Spleen (tissue), 11 donors: ENCODE measurements around the gene SEC14L1. TPM values are rescaled to one million over a fixed set of nuclear protein-coding genes. Genes with fewer than 3 reads are reported as not detected.

Experiments used
- DNase-seq: peaks from one replicate; pipeline ENCODE4 v3.0.0-alpha.2; 2020
- H3K27ac ChIP-seq, 8 donors: fragments of 200-600 bp; sonication (generic) in 7 of 8; 1 replicate in 4 of 8; 2 replicates in 4 of 8; pipeline versions ENCODE4 v1.5.0 to v1.8.0; 2016 to 2021; ENCODE audit warnings: inconsistent platforms in 4 of 8, mild to moderate bottlenecking in 4 of 8, moderate library complexity in 1 of 8
- H3K27me3 ChIP-seq, 7 donors: fragments of 200-600 bp; sonication (generic) in 6 of 7; replicated peaks in 1 of 7; 1 replicate in 4 of 7; 2 replicates in 3 of 7; pipeline versions ENCODE4 v1.5.0 to v1.8.0; 2016 to 2021; ENCODE audit warnings: inconsistent platforms in 3 of 7, mild to moderate bottlenecking in 1 of 7
- H3K36me3 ChIP-seq, 6 donors: fragments of 200-600 bp; sonication (generic) in 5 of 6; 1 replicate in 4 of 6; 2 replicates in 2 of 6; pipeline versions ENCODE4 v1.5.0 to v1.8.0; 2016 to 2021; ENCODE audit warnings: inconsistent platforms in 2 of 6
- H3K4me1 ChIP-seq, 6 donors: fragments of 200-600 bp; sonication (generic) in 5 of 6; 1 replicate in 3 of 6; 2 replicates in 3 of 6; pipeline versions ENCODE4 v1.5.0 to v1.8.0; 2016 to 2021; ENCODE audit warnings: inconsistent platforms in 3 of 6
- H3K4me3 ChIP-seq, 8 donors: fragments of 200-600 bp; sonication (generic) in 7 of 8; 1 replicate in 4 of 8; 2 replicates in 4 of 8; pipeline versions ENCODE4 v1.5.0 to v1.8.0; 2016 to 2021; ENCODE audit warnings: inconsistent platforms in 4 of 8, mild to moderate bottlenecking in 4 of 8, moderate library complexity in 2 of 8
- H3K9me3 ChIP-seq, 8 donors: fragments of 200-600 bp; sonication (generic) in 7 of 8; 1 replicate in 4 of 8; 2 replicates in 4 of 8; pipeline versions ENCODE4 v1.5.0 to v1.8.0; 2016 to 2021; ENCODE audit warnings: inconsistent platforms in 4 of 8
- POLR2A ChIP-seq, 3 donors: fragments of 450-650 bp; IDR thresholded peaks; one replicate each; pipeline ENCODE4 v1.5.1; 2017; ENCODE audit warnings: antibody characterized with exemption in 3 of 3, mild to moderate bottlenecking in 1 of 3
- POLR2AphosphoS5 ChIP-seq, 3 donors: sonication (generic); formaldehyde crosslinking; IDR thresholded peaks; one replicate each; pipeline ENCODE4 v1.5.1; 2017; ENCODE audit warnings: antibody characterized with exemption in 3 of 3
- WGBS, 5 donors: extraction: QIAGEN DNeasy Blood & Tissue Kit in 3 of 5; methylation state at CpG; one replicate each; pipeline versions ENCODE4 v1.1.5 to v1.1.7; 2013 to 2018; 5-methylcytosine and 5-hydroxymethylcytosine counted together
- intact Hi-C: fragments of 100-400 bp; cut with DNase I; formaldehyde crosslinking; loops from one replicate; pipeline ENCODE4 v1.15.0; 2023; ENCODE audit warnings: low total_unique reads
- polyA plus RNA-seq, 3 donors: library from polyadenylated mRNA; stranded (reverse); fragments of 200-250 nt; gene quantifications; one replicate each; pipeline ENCODE4 v1.2.1, GENCODE V29; 2013
- total RNA-seq, 7 donors: library from RNA; depleted of rRNA in 3 of 7; stranded (reverse); fragments of >200 nt in 3 of 7; fragmentation: NEBNext Ultra II Directional in 4 of 7; extraction: Animal tissue kit (Norgen Biotek cat#: 25700) in 4 of 7; gene quantifications; one replicate each; pipeline versions ENCODE4 v1.1.0 to v1.2.1, GENCODE V29; 2016 to 2021
- TF ChIP-seq, protein P1 (sequence below), 11 experiments: fragments of 200-600 bp in 7 of 11; fragments of 450-650 bp in 4 of 11; sonication (generic) in 4 of 11; IDR thresholded peaks in 8 of 11; conservative IDR thresholded peaks in 3 of 11; 1 replicate in 7 of 11; 2 replicates in 4 of 11; pipeline versions ENCODE4 v1.4.0 to v1.8.0; 2016 to 2021; ENCODE audit warnings: antibody characterized with exemption in 11 of 11, inconsistent platforms in 4 of 11, mild to moderate bottlenecking in 1 of 11
- donor health status: healthy with polysubstance abuse.
- donor health status: DM: no; HTN: no; CAD: no; lungs with moderate emphysema.
- donor health status: DM: no; HTN: no; CAD: no.
- donor health status: Bipolar disorder and iron deficiency.
- donor health status: healthy.
- donor health status: DM: no; HTN: no; CAD: no.
- donor health status: DM: yes; HTN: yes; CAD: no.

The SEC14L1 gene
- total and polyA plus RNA-seq, 10 donors = 14.5 to 202 (median 169) TPM

DNA sequence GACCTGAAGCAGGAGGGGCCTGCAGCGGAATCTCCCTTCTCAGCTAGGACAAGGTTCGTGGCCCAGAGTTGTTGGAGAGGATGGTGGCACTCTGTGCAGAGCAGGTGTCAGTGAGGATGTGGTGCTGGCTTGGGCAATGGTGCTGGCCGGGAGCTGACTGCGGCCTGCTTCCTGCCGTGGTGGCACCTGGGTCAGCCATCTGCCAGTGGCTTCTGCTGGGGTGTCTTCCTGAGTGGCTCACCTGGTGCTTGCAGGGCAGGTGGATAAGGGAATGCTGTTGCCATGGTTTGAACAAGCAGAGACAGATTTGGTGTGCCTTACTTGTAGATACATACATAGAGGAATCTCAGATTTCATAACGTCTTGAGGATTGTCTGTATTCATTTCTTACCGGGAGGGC is 69.6 kb downstream of the SEC14L1 start:
- H3K36me3 ChIP-seq = peaks cover 7 to 100% (median 94%) of the 10 kb centered on the region in 6 donors
- TF ChIP-seq POLR2A (IDR thresholded peaks at IDR 0.05) (no peak), POLR2AphosphoS5 (IDR thresholded peaks at IDR 0.05) (peak; percentile 53 to 75 (median 72))
- TF ChIP-seq, protein P1, sequence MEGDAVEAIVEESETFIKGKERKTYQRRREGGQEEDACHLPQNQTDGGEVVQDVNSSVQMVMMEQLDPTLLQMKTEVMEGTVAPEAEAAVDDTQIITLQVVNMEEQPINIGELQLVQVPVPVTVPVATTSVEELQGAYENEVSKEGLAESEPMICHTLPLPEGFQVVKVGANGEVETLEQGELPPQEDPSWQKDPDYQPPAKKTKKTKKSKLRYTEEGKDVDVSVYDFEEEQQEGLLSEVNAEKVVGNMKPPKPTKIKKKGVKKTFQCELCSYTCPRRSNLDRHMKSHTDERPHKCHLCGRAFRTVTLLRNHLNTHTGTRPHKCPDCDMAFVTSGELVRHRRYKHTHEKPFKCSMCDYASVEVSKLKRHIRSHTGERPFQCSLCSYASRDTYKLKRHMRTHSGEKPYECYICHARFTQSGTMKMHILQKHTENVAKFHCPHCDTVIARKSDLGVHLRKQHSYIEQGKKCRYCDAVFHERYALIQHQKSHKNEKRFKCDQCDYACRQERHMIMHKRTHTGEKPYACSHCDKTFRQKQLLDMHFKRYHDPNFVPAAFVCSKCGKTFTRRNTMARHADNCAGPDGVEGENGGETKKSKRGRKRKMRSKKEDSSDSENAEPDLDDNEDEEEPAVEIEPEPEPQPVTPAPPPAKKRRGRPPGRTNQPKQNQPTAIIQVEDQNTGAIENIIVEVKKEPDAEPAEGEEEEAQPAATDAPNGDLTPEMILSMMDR (IDR thresholded peaks at IDR 0.05 in 8 of 11, conservative IDR thresholded peaks at IDR 0.05 in 3 of 11) = no peak
- intact Hi-C loops = no loop called here
- no peaks in the 10 kb centered on the region for H3K9me3 ChIP-seq
- peaks cover 17 to 99% (median 83%) of the 10 kb centered on the region in 6 donors for H3K4me1 ChIP-seq
- H3K27ac ChIP-seq = peak overlapping the region in 4 of 8 donors; percentile 70 to 80 (median 74)
- H3K27me3 ChIP-seq = no peaks in the 10 kb centered on the region
- 53 to 80% (median 67%) methylated on average over 4 to 7 of the region's 7 CpGs for WGBS, 5 donors
- peak; percentile 66 for DNase-seq
- H3K4me3 ChIP-seq = no peak overlapping the region

DNA sequence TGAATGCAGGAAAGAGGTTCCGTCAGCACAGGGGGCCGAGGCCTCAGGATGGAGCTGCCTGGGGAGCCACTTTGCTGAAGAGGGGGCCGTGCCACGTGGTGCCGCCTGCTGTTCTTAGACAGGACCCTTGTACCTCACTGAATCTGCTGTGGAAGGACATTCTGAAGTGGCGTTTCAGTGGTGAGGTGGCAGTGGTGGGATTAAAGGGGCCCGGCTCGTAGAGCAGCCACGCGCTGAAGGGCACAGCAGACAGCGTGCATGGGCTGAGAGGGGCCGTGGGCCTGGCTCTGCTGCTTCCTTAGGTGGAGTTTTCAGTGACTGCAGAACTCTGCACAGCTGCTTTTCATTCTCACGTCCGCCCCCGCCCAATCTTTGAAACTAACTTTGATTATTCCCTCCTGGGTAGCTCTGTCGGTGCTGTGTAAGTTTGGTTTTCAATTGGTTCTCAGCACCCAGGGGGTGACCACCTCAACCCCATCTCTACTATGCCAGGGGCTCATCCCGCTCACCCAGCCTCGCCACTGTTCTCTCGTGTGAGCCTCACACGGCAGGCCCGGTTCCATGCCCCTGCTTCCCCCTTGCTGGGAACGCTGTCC is 70.3 kb downstream of the SEC14L1 start:
- H3K36me3 ChIP-seq = peaks cover 7 to 95% (median 89%) of the 10 kb centered on the region in 6 donors
- H3K9me3 ChIP-seq = no peaks in the 10 kb centered on the region
- peak; percentile 52 for DNase-seq
- 82 to 92% (median 90%) methylated on average over 22 of the region's 22 CpGs for WGBS, 5 donors
- TF ChIP-seq POLR2AphosphoS5 (IDR thresholded peaks at IDR 0.05) (peak in 2 of 3 donors; percentile 21 to 44), POLR2A (IDR thresholded peaks at IDR 0.05) (no peak)
- intact Hi-C loops = no loop called here
- H3K27me3 ChIP-seq = no peaks in the 10 kb centered on the region
- H3K4me3 ChIP-seq = no peak overlapping the region
- peaks cover 17 to 99% (median 80%) of the 10 kb centered on the region in 6 donors for H3K4me1 ChIP-seq
- peak overlapping the region in 5 of 8 donors; percentile 67 to 80 (median 71) for H3K27ac ChIP-seq

GRCh38 chr17:77211681-77212080 is 70.9 kb downstream of the SEC14L1 start:
- no peaks in the 10 kb centered on the region for H3K27me3 ChIP-seq
- intact Hi-C loops = no loop called here
- H3K27ac ChIP-seq = peak overlapping the region; percentile 32 to 80 (median 70)
- peaks cover 17 to 98% (median 76%) of the 10 kb centered on the region in 6 donors for H3K4me1 ChIP-seq
- 85 to 95% (median 91%) methylated on average over 12 to 15 of the region's 15 CpGs for WGBS, 5 donors
- H3K36me3 ChIP-seq = peaks cover 7 to 95% (median 85%) of the 10 kb centered on the region in 6 donors
- no peak for DNase-seq
- no peak overlapping the region for H3K4me3 ChIP-seq
- peak in 1 of 3 donors; percentile 67 for TF ChIP-seq POLR2AphosphoS5 (IDR thresholded peaks at IDR 0.05)
- TF ChIP-seq, protein P1 (IDR thresholded peaks at IDR 0.05 in 8 of 11, conservative IDR thresholded peaks at IDR 0.05 in 3 of 11) = no peak
- no peaks in the 10 kb centered on the region for H3K9me3 ChIP-seq

DNA sequence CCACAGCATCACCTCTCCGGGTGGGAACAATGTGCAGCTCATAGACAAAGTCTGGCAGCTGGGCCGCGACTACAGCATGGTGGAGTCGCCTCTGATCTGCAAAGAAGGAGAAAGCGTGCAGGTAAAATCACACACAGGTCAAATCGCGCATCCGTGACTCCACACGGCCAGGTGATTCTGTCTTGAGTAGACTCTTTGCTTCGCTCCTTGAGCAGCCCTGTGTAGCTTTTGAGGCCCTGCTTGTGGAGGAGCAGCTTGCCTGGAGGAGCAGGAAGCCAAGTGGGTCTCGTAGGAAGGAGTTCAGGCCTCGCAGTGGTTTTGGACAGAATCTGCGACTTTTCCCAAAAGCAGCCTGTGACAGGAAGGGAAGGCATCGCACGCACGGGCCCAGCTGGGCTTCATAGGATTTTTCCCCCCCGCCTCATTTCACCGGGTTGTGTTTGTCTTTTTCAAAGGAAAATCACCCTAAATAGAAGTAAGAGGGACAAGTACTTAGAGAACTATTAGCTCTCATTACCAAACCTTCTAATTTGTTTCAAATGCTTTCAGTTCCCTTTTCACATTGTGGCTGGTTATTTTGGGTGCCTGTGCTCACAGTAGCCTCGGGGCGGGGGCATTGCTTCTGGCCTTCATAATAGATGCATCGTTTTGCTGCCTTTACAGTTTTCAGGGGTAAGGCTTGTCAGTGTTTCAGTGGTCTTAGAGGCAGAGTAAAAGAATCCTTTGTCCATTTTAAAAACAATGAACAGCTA is 71.5 kb downstream of the SEC14L1 start:
- Histone ChIP-seq H3K4me1 (peaks cover 17 to 98% (median 73%) of the 10 kb centered on the region in 6 donors), H3K36me3 (peaks cover 9 to 95% (median 84%) of the 10 kb centered on the region in 6 donors), H3K4me3 (peak overlapping the region in 1 of 8 donors; percentile 26), H3K27me3 (no peaks in the 10 kb centered on the region), H3K9me3 (no peaks in the 10 kb centered on the region), H3K27ac (peak overlapping the region; percentile 32 to 80 (median 70))
- DNase-seq = no peak
- 66 to 75% (median 68%) methylated on average over 21 of the region's 21 CpGs for WGBS, 5 donors
- intact Hi-C loops = no loop called here
- TF ChIP-seq POLR2A (IDR thresholded peaks at IDR 0.05) (no peak), POLR2AphosphoS5 (IDR thresholded peaks at IDR 0.05) (peak in 1 of 3 donors; percentile 47)
